Measurements from ENCODE around the gene MEIOC. TPM values are rescaled to one million over a fixed set of nuclear protein-coding genes. Genes with fewer than 3 reads are reported as not detected.

MEIOC gene
- total RNA-seq, 1 experiment from 2014 or later = 5.0 TPM

GRCh38 chr17:44652727-44653126 lies 3.5 kb upstream of the MEIOC start:
- DNase-seq (ENCODE audit: low spot score) = no peak
- POLR2A ChIA-PET = no interaction called here
- peaks cover 3% of the 10 kb centered on the region for H3K4me1 Mint-ChIP-seq
- peaks cover 7% of the 10 kb centered on the region for H3K36me3 Mint-ChIP-seq
- CTCF ChIA-PET = no interaction called here
- no peak overlapping the region for H3K27ac Mint-ChIP-seq
- TF ChIP-seq ZNF425 (CRISPR knock-in tag; conservative IDR thresholded peaks at IDR 0.05) (no peak), NFYB (CRISPR knock-in tag; conservative IDR thresholded peaks at IDR 0.05; ENCODE audit: low read depth) (no peak), FOXP4 (CRISPR knock-in tag; IDR thresholded peaks at IDR 0.05) (no peak), ZNF532 (CRISPR knock-in tag; IDR thresholded peaks at IDR 0.05; ENCODE audit: borderline replicate concordance) (no peak), CREM (CRISPR knock-in tag; IDR thresholded peaks at IDR 0.05) (no peak), ATF3 (CRISPR knock-in tag; conservative IDR thresholded peaks at IDR 0.05) (no peak), FOXP1 (CRISPR knock-in tag; IDR thresholded peaks at IDR 0.05; ENCODE audit: borderline replicate concordance) (no peak), PRDM15 (CRISPR knock-in tag; IDR thresholded peaks at IDR 0.05) (no peak), IRF1 (CRISPR knock-in tag; IDR thresholded peaks at IDR 0.05) (no peak), GRHL2 (CRISPR knock-in tag; IDR thresholded peaks at IDR 0.05; ENCODE audit: insufficient replicate concordance, severe bottlenecking) (no peak), ZSCAN18 (CRISPR knock-in tag; IDR thresholded peaks at IDR 0.05) (no peak), STAT6 (CRISPR knock-in tag; conservative IDR thresholded peaks at IDR 0.05; ENCODE audit: low read depth) (no peak), SMAD3 (CRISPR knock-in tag; IDR thresholded peaks at IDR 0.05; ENCODE audit: borderline replicate concordance) (no peak), KAT7 (CRISPR knock-in tag; IDR thresholded peaks at IDR 0.05; ENCODE audit: borderline replicate concordance) (no peak), TEAD1 (CRISPR knock-in tag; IDR thresholded peaks at IDR 0.05) (no peak), SMAD4 (CRISPR knock-in tag; IDR thresholded peaks at IDR 0.05) (no peak), ZNF263 (CRISPR knock-in tag; IDR thresholded peaks at IDR 0.05; ENCODE audit: low read depth) (no peak), NFATC4 (CRISPR knock-in tag; IDR thresholded peaks at IDR 0.05) (no peak)
- H3K27me3 Mint-ChIP-seq (ENCODE audit: low read depth) = peaks cover 76% of the 10 kb centered on the region
- H3K4me3 Mint-ChIP-seq = no peak overlapping the region
- H3K9me3 Mint-ChIP-seq = peaks cover 6% of the 10 kb centered on the region
- ATAC-seq = no peak

Data from WTC11 (cell line).